HL-60 (cell line): ENCODE measurements around the gene NRXN3.

ENCODE experiments used
- DNase-seq, 2 experiments: peaks; one replicate each; pipeline ENCODE4 v3.0.0-alpha.2; 2010 to 2020; ENCODE audit warnings: low read depth in 1 of 2, low spot score in 1 of 2
- H3K27ac ChIP-seq: fragments of 250-450 bp; sonication (Bioruptor Pico); replicated peaks from 2 replicates; pipeline ENCODE4 v1.5.1; 2020; ENCODE audit warnings: mild to moderate bottlenecking, moderate library complexity
- H3K27me3 ChIP-seq: fragments of 250-450 bp; sonication (Bioruptor Pico); 2 replicates; pipeline ENCODE4 v1.5.1; 2021; ENCODE audit warnings: mild to moderate bottlenecking, moderate library complexity; ENCODE audit not compliant: insufficient read depth, poor library complexity, severe bottlenecking
- H3K4me3 ChIP-seq: replicated peaks from 2 replicates; pipeline ENCODE4 v1.5.1; 2011; ENCODE audit warnings: mild to moderate bottlenecking, control low read depth, low read length; ENCODE audit not compliant: insufficient read depth
- GABPA ChIP-seq: IDR thresholded peaks from 2 replicates; pipeline ENCODE4 v1.6.1; 2012; ENCODE audit warnings: low read depth
- POLR2AphosphoS5 ChIP-seq: IDR thresholded peaks from 2 replicates; pipeline ENCODE4 v1.6.1; 2012; ENCODE audit warnings: low read depth
- REST ChIP-seq: IDR thresholded peaks from 2 replicates; pipeline ENCODE4 v1.6.1; 2012; ENCODE audit warnings: low read depth; ENCODE audit not compliant: insufficient replicate concordance
- SPI1 ChIP-seq: IDR thresholded peaks from 2 replicates; pipeline ENCODE4 v1.6.1; 2012; ENCODE audit warnings: low read depth, mild to moderate bottlenecking, borderline replicate concordance
- TF ChIP-seq, protein P1 (sequence below): IDR thresholded peaks from one replicate; pipeline ENCODE4 v1.5.1; 2011; ENCODE audit warnings: low read length, control low read depth, inconsistent platforms; ENCODE audit not compliant: insufficient read depth

Gene NRXN3

DNA sequence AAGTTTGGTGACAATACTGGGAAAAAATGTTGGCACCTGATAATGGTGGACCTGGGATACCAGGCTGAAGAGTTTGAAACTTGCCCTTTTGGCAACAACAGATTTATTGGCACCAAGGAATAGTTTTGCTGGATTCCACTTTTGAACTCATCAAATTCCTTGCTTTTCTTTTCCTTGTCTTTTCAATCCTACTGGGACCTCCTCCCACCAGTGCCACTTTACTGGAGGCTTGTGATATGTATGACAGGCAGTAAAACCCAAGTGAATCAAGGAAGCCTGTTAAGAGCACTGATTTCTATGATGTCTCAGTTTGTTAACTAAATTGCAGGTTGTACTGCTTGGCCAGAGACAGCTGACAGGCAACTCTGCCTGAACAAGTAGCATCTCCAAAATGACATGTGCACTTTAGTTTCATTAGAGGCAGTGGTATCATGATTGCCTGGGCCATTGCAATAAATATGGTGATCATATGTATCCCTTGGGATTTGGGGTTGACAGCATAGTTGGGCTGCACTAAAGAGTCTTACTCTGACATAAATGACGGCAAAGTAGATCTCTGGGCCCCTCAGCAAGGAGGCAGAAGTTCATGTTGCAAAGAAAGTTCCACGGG is 1475.7 kb downstream of the NRXN3 start:
- Histone ChIP-seq H3K27me3 (no peaks in the 10 kb centered on the region), H3K27ac (no peak overlapping the region), H3K4me3 (no peak overlapping the region)
- no peak for DNase-seq
- TF ChIP-seq GABPA (no peak), REST (no peak), POLR2AphosphoS5 (no peak), SPI1 (no peak)
- TF ChIP-seq, protein P1, sequence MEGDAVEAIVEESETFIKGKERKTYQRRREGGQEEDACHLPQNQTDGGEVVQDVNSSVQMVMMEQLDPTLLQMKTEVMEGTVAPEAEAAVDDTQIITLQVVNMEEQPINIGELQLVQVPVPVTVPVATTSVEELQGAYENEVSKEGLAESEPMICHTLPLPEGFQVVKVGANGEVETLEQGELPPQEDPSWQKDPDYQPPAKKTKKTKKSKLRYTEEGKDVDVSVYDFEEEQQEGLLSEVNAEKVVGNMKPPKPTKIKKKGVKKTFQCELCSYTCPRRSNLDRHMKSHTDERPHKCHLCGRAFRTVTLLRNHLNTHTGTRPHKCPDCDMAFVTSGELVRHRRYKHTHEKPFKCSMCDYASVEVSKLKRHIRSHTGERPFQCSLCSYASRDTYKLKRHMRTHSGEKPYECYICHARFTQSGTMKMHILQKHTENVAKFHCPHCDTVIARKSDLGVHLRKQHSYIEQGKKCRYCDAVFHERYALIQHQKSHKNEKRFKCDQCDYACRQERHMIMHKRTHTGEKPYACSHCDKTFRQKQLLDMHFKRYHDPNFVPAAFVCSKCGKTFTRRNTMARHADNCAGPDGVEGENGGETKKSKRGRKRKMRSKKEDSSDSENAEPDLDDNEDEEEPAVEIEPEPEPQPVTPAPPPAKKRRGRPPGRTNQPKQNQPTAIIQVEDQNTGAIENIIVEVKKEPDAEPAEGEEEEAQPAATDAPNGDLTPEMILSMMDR = no peak

DNA sequence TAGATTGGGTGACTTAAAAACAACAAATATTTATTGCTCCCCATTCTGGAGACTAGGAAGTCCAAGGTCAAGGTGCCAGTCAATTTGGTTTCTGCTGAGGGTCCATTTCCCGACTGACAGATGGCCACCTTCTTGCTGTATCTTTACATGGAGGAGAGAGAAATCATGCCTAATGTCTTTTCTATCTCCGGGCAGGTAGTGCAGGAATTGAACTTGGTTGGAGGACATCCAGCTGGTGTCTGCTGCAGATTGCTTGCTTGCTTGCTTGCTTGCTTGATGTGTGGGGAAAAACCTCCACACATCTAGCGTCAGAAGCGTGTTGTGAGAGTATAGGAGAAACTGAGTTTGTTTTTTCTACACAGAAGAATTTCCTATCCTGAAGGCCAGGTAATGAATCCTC is 1479.7 kb downstream of the NRXN3 start:
- no peak overlapping the region for H3K4me3 ChIP-seq
- no peak for DNase-seq
- no peaks in the 10 kb centered on the region for H3K27me3 ChIP-seq
- TF ChIP-seq POLR2AphosphoS5 = no peak
- no peak for TF ChIP-seq REST
- no peak for TF ChIP-seq GABPA
- TF ChIP-seq SPI1 = no peak
- TF ChIP-seq, protein P1 = no peak
- H3K27ac ChIP-seq = no peak overlapping the region

GRCh38 chr14:79652513-79653307 is 1482.5 kb downstream of the NRXN3 start:
- H3K4me3 ChIP-seq = no peak overlapping the region

More at GRCh38 chr14:79652513-79653307, 1482.5 kb downstream of the NRXN3 start:
- no peak for DNase-seq
- Histone ChIP-seq H3K27ac (no peak overlapping the region), H3K27me3 (no peaks in the 10 kb centered on the region)
- TF ChIP-seq, protein P1 = no peak
- TF ChIP-seq REST = no peak
- TF ChIP-seq GABPA = no peak
- TF ChIP-seq SPI1 = no peak
- no peak for TF ChIP-seq POLR2AphosphoS5
